Neural cell (in vitro differentiated cells): ENCODE measurements around the gene TTLL5. TPM values are rescaled to one million over a fixed set of nuclear protein-coding genes. Genes with fewer than 3 reads are reported as not detected.

Experiments used
- H2AFZ ChIP-seq: fragments of 200-600, 300-800 bp; sonication (generic), shearing (Covaris generic); 2 replicates; pipeline ENCODE4 v1.6.0; 2014; ENCODE audit warnings: low read depth, mild to moderate bottlenecking, antibody characterized with exemption, low read length, moderate library complexity
- H3F3A ChIP-seq: fragments of 200-600 bp; shearing (Covaris generic); 2 replicates; pipeline ENCODE4 v1.6.1; 2016; ENCODE audit warnings: mild to moderate bottlenecking, moderate library complexity, mixed read lengths, antibody characterized with exemption, low read length; ENCODE audit not compliant: insufficient read depth, poor library complexity, severe bottlenecking
- H3K27ac ChIP-seq: fragments of 200-600, 300-800 bp; sonication (generic), shearing (Covaris generic); 2 replicates; pipeline ENCODE4 v1.5.1; 2014; ENCODE audit warnings: mild to moderate bottlenecking, low read length, moderate library complexity
- H3K27me3 ChIP-seq: fragments of 300-800, 200-600 bp; sonication (generic), shearing (Covaris generic); 2 replicates; pipeline ENCODE4 v1.6.0; 2014; ENCODE audit warnings: mild to moderate bottlenecking, low read depth, low read length, moderate library complexity; ENCODE audit not compliant: insufficient read depth
- H3K36me3 ChIP-seq: fragments of 300-800, 200-600 bp; sonication (generic), shearing (Covaris generic); 2 replicates; pipeline ENCODE4 v1.5.1; 2014; ENCODE audit warnings: mild to moderate bottlenecking, antibody characterized with exemption, low read length, moderate library complexity; ENCODE audit not compliant: insufficient read depth
- H3K4me2 ChIP-seq: fragments of 300-800, 200-600 bp; sonication (generic), shearing (Covaris generic); 2 replicates; pipeline ENCODE4 v1.6.0; 2014; ENCODE audit warnings: mild to moderate bottlenecking, low read length
- H3K4me3 ChIP-seq: fragments of 300-800, 200-600 bp; sonication (generic), shearing (Covaris generic); 2 replicates; pipeline ENCODE4 v1.5.1; 2014; ENCODE audit warnings: mild to moderate bottlenecking, low read length, moderate library complexity
- H3K79me2 ChIP-seq: fragments of 200-600 bp; shearing (Covaris generic); replicated peaks from 2 replicates; pipeline ENCODE4 v1.6.0; 2014; ENCODE audit warnings: mild to moderate bottlenecking, low read length, moderate library complexity; ENCODE audit not compliant: insufficient read depth
- H3K9ac ChIP-seq: fragments of 300-800, 200-600 bp; sonication (generic), shearing (Covaris generic); 2 replicates; pipeline ENCODE4 v1.6.1; 2016; ENCODE audit warnings: mild to moderate bottlenecking, low read length, mixed read lengths
- H3K9me2 ChIP-seq: fragments of 200-600 bp; shearing (Covaris generic); 2 replicates; pipeline ENCODE4 v1.6.1; 2016; ENCODE audit warnings: mild to moderate bottlenecking, low read length, mixed read lengths; ENCODE audit not compliant: insufficient read depth
- H3K9me3 ChIP-seq: fragments of 200-600, 300-800 bp; sonication (generic), shearing (Covaris generic); 2 replicates; pipeline ENCODE4 v1.6.1; 2016; ENCODE audit warnings: mild to moderate bottlenecking, mixed run types, low read length, moderate library complexity, mixed read lengths
- H4K20me1 ChIP-seq: fragments of 200-600 bp; shearing (Covaris generic); 2 replicates; pipeline ENCODE4 v1.6.1; 2016; ENCODE audit warnings: mild to moderate bottlenecking, mixed run types; ENCODE audit not compliant: insufficient read depth
- CTCF ChIP-seq: fragments of 450-650 bp; IDR thresholded peaks from 2 replicates; pipeline ENCODE4 v1.5.1; 2014; ENCODE audit warnings: antibody characterized with exemption, mild to moderate bottlenecking, moderate library complexity; ENCODE audit not compliant: poor library complexity, severe bottlenecking
- EP300 ChIP-seq: fragments of 450-650 bp; conservative IDR thresholded peaks from 2 replicates; pipeline ENCODE4 v1.6.1; 2014; ENCODE audit warnings: antibody characterized with exemption, mild to moderate bottlenecking, moderate library complexity; ENCODE audit not compliant: poor library complexity, severe bottlenecking
- EZH2 ChIP-seq: fragments of 200-600, 300-800 bp; shearing (Covaris generic), sonication (generic); IDR thresholded peaks from 2 replicates; pipeline ENCODE4 v1.6.1; 2014; ENCODE audit warnings: antibody characterized with exemption, low read length, borderline replicate concordance, mild to moderate bottlenecking; ENCODE audit not compliant: insufficient read depth, poor library complexity, severe bottlenecking
- MXI1 ChIP-seq: fragments of 450-650 bp; conservative IDR thresholded peaks from 2 replicates; pipeline ENCODE4 v1.6.1; 2014; ENCODE audit warnings: antibody characterized with exemption, mild to moderate bottlenecking; ENCODE audit not compliant: poor library complexity, severe bottlenecking
- POLR2AphosphoS5 ChIP-seq: IDR thresholded peaks from 2 replicates; pipeline ENCODE4 v1.6.1; 2012
- RAD21 ChIP-seq: fragments of 450-650 bp; conservative IDR thresholded peaks from 2 replicates; pipeline ENCODE4 v1.6.1; 2014; ENCODE audit warnings: antibody characterized with exemption, mild to moderate bottlenecking, moderate library complexity
- REST ChIP-seq: IDR thresholded peaks from 2 replicates; pipeline ENCODE4 v1.6.1; 2012; ENCODE audit warnings: borderline replicate concordance
- SMC3 ChIP-seq: fragments of 450-650 bp; conservative IDR thresholded peaks from 2 replicates; pipeline ENCODE4 v1.6.1; 2014; ENCODE audit warnings: antibody characterized with exemption, mild to moderate bottlenecking, moderate library complexity; ENCODE audit not compliant: poor library complexity
- TAF1 ChIP-seq: IDR thresholded peaks from 2 replicates; pipeline ENCODE4 v1.6.1; 2012; ENCODE audit warnings: low read depth
- polyA plus RNA-seq: library from polyadenylated mRNA; depleted of rRNA; stranded (reverse); fragments of >200 nt; gene quantifications from 2 replicates; pipeline ENCODE4 v1.2.3, GENCODE V29; 2014

Gene TTLL5
- polyA plus RNA-seq, 1 donor from 2014 or later, result 8.2 TPM

- Histone ChIP-seq H3K36me3 (no peaks in the 10 kb centered on the region), H3K27ac (no peak overlapping the region)
These were observed 41.7 kb downstream of the TTLL5 start for GRCh38 chr14:75702616-75703261.

GRCh38 chr14:75703467-75703866 is 42.4 kb downstream of the TTLL5 start:
- Histone ChIP-seq H3K4me2 (no peak overlapping the region), H3K36me3 (no peaks in the 10 kb centered on the region), H3K79me2 (no peaks in the 10 kb centered on the region), H3F3A (no peaks in the 10 kb centered on the region), H3K27me3 (no peaks in the 10 kb centered on the region), H2AFZ (no peak overlapping the region), H3K4me3 (no peak overlapping the region), H3K9me3 (no peaks in the 10 kb centered on the region), H4K20me1 (no peaks in the 10 kb centered on the region), H3K9ac (no peak overlapping the region), H3K27ac (no peak overlapping the region), H3K9me2 (no peaks in the 10 kb centered on the region)
- TF ChIP-seq POLR2AphosphoS5, result no peak
- no peak for TF ChIP-seq RAD21
- no peak for TF ChIP-seq TAF1
- TF ChIP-seq SMC3, result no peak
- TF ChIP-seq MXI1, result no peak
- TF ChIP-seq REST, result no peak
- no peak for TF ChIP-seq CTCF

More at GRCh38 chr14:75702616-75703261, 41.7 kb downstream of the TTLL5 start:
- no peaks in the 10 kb centered on the region for H3K79me2 ChIP-seq
- H4K20me1 ChIP-seq, result no peaks in the 10 kb centered on the region
- H3K9ac ChIP-seq, result no peak overlapping the region
- no peak overlapping the region for H2AFZ ChIP-seq
- no peaks in the 10 kb centered on the region for H3K9me3 ChIP-seq
- no peaks in the 10 kb centered on the region for H3K27me3 ChIP-seq
- TF ChIP-seq CTCF (no peak), EZH2 (no peak), MXI1 (no peak), POLR2AphosphoS5 (no peak), EP300 (no peak), RAD21 (no peak), REST (no peak), SMC3 (no peak)
- H3F3A ChIP-seq, result no peaks in the 10 kb centered on the region
- H3K9me2 ChIP-seq, result no peaks in the 10 kb centered on the region
- H3K4me3 ChIP-seq, result no peak overlapping the region
- no peak overlapping the region for H3K4me2 ChIP-seq
